Mucosa of stomach (tissue), 1 donor: ENCODE results near the gene ZNRF1.
"Not testable (repeated sequence)": the region's sequence is repeated elsewhere in the genome, so short reads cannot be mapped to it uniquely, and the experiment has no call there.

ENCODE experiments used
- H3K27me3 ChIP-seq: one replicate; pipeline ENCODE4 v1.7.0; 2013; ENCODE audit warnings: mild to moderate bottlenecking, low read length; ENCODE audit not compliant: control insufficient read depth, insufficient read depth
- H3K36me3 ChIP-seq: one replicate; pipeline ENCODE4 v1.7.0; 2013; ENCODE audit warnings: low read length; ENCODE audit not compliant: control insufficient read depth, insufficient read depth
- H3K4me1 ChIP-seq: one replicate; pipeline ENCODE4 v1.7.0; 2013; ENCODE audit warnings: mild to moderate bottlenecking, low read length; ENCODE audit not compliant: control insufficient read depth, insufficient read depth
- H3K4me3 ChIP-seq: one replicate; pipeline ENCODE4 v1.7.0; 2013; ENCODE audit warnings: low read length
- H3K9ac ChIP-seq: one replicate; pipeline ENCODE4 v1.7.0; 2013; ENCODE audit warnings: mild to moderate bottlenecking, low read length, moderate library complexity
- H3K9me3 ChIP-seq: one replicate; pipeline ENCODE4 v1.7.0; 2013; ENCODE audit warnings: mild to moderate bottlenecking, low read length, moderate library complexity; ENCODE audit not compliant: control insufficient read depth
- donor health status: Pancreatic carcinoma.

Gene ZNRF1

GRCh38 chr16:74989864-74990263 is 9.0 kb upstream of the ZNRF1 start:
- H3K36me3 ChIP-seq, H3K27me3 ChIP-seq, H3K9me3 ChIP-seq, H3K4me3 ChIP-seq, H3K9ac ChIP-seq: not testable (repeated sequence)
- peaks cover 24% of the 10 kb centered on the region for H3K4me1 ChIP-seq

GRCh38 chr16:74990832-74991231 is 8.0 kb upstream of the ZNRF1 start:
- no peaks in the 10 kb centered on the region for H3K36me3 ChIP-seq
- H3K9ac ChIP-seq = no peak overlapping the region
- H3K4me1 ChIP-seq = peaks cover 24% of the 10 kb centered on the region
- H3K4me3 ChIP-seq = no peak overlapping the region
- H3K9me3 ChIP-seq = no peaks in the 10 kb centered on the region
- no peaks in the 10 kb centered on the region for H3K27me3 ChIP-seq

- Histone ChIP-seq H3K4me3 (no peak overlapping the region), H3K4me1 (peaks cover 24% of the 10 kb centered on the region), H3K9me3 (no peaks in the 10 kb centered on the region), H3K27me3 (no peaks in the 10 kb centered on the region), H3K36me3 (no peaks in the 10 kb centered on the region), H3K9ac (peak overlapping the region; percentile 22)
These were observed 7.6 kb upstream of the ZNRF1 start for GRCh38 chr16:74991268-74991592.

GRCh38 chr16:74991593-74992403 is 7.0 kb upstream of the ZNRF1 start:
- peak overlapping the region; percentile 9 for H3K4me3 ChIP-seq
- no peaks in the 10 kb centered on the region for H3K27me3 ChIP-seq
- no peaks in the 10 kb centered on the region for H3K9me3 ChIP-seq
- H3K4me1 ChIP-seq = peaks cover 24% of the 10 kb centered on the region
- peak overlapping the region; percentile 22 for H3K9ac ChIP-seq
- no peaks in the 10 kb centered on the region for H3K36me3 ChIP-seq

GRCh38 chr16:74995986-74996385 is 2.8 kb upstream of the ZNRF1 start:
- no peaks in the 10 kb centered on the region for H3K36me3 ChIP-seq
- H3K9ac ChIP-seq = no peak overlapping the region
- H3K4me1 ChIP-seq = peaks cover 39% of the 10 kb centered on the region
- H3K9me3 ChIP-seq = no peaks in the 10 kb centered on the region
- H3K27me3 ChIP-seq = no peaks in the 10 kb centered on the region
- no peak overlapping the region for H3K4me3 ChIP-seq

- H3K4me3 ChIP-seq = no peak overlapping the region
- no peaks in the 10 kb centered on the region for H3K9me3 ChIP-seq
- H3K9ac ChIP-seq = no peak overlapping the region
- peaks cover 32% of the 10 kb centered on the region for H3K4me1 ChIP-seq
- H3K27me3 ChIP-seq = no peaks in the 10 kb centered on the region
- H3K36me3 ChIP-seq = no peaks in the 10 kb centered on the region
These were observed 1.8 kb upstream of the ZNRF1 start for GRCh38 chr16:74997042-74997491.

- no peaks in the 10 kb centered on the region for H3K9me3 ChIP-seq
- H3K27me3 ChIP-seq = no peaks in the 10 kb centered on the region
- H3K4me1 ChIP-seq = peaks cover 18% of the 10 kb centered on the region
- no peaks in the 10 kb centered on the region for H3K36me3 ChIP-seq
- H3K4me3 ChIP-seq = peak overlapping the region; percentile 20
- H3K9ac ChIP-seq = peak overlapping the region; percentile 70
These were observed 390 bp downstream of the ZNRF1 start for GRCh38 chr16:74999219-74999608.

- H3K4me1 ChIP-seq = peaks cover 17% of the 10 kb centered on the region
- H3K36me3 ChIP-seq = no peaks in the 10 kb centered on the region
- H3K4me3 ChIP-seq = peak overlapping the region; percentile 20
- peak overlapping the region; percentile 70 for H3K9ac ChIP-seq
- no peaks in the 10 kb centered on the region for H3K27me3 ChIP-seq
- no peaks in the 10 kb centered on the region for H3K9me3 ChIP-seq
These were observed 1.0 kb downstream of the ZNRF1 start for GRCh38 chr16:74999609-75000480.

GRCh38 chr16:75000481-75001081 is 1.8 kb downstream of the ZNRF1 start:
- Histone ChIP-seq H3K4me1 (peaks cover 17% of the 10 kb centered on the region), H3K27me3 (no peaks in the 10 kb centered on the region), H3K4me3 (peak overlapping the region; percentile 20), H3K9ac (peak overlapping the region; percentile 70), H3K36me3 (no peaks in the 10 kb centered on the region), H3K9me3 (no peaks in the 10 kb centered on the region)

GRCh38 chr16:75002474-75002873 is 3.6 kb downstream of the ZNRF1 start:
- Histone ChIP-seq H3K27me3 (no peaks in the 10 kb centered on the region), H3K4me3 (no peak overlapping the region), H3K4me1 (peaks cover 17% of the 10 kb centered on the region), H3K9me3 (no peaks in the 10 kb centered on the region), H3K9ac (no peak overlapping the region), H3K36me3 (no peaks in the 10 kb centered on the region)

GRCh38 chr16:75003931-75004330 is 5.1 kb downstream of the ZNRF1 start:
- no peaks in the 10 kb centered on the region for H3K27me3 ChIP-seq
- no peaks in the 10 kb centered on the region for H3K36me3 ChIP-seq
- no peak overlapping the region for H3K9ac ChIP-seq
- H3K4me3 ChIP-seq = no peak overlapping the region
- H3K4me1 ChIP-seq = peaks cover 7% of the 10 kb centered on the region
- H3K9me3 ChIP-seq = no peaks in the 10 kb centered on the region

- H3K36me3 ChIP-seq = no peaks in the 10 kb centered on the region
- H3K4me3 ChIP-seq = no peak overlapping the region
- H3K4me1 ChIP-seq = peaks cover 7% of the 10 kb centered on the region
- H3K27me3 ChIP-seq = no peaks in the 10 kb centered on the region
- no peaks in the 10 kb centered on the region for H3K9me3 ChIP-seq
- no peak overlapping the region for H3K9ac ChIP-seq
These were observed 5.6 kb downstream of the ZNRF1 start for GRCh38 chr16:75004460-75004859.
